Astrocyte of the hippocampus (primary cell): ENCODE data around the gene HTR1D.

Experiments used
- DNase-seq: peaks from one replicate; pipeline ENCODE4 v3.0.0; 2011; ENCODE audit warnings: low read depth, low spot score

Gene HTR1D

GRCh38 chr1:23184212-23184934, 32.9 kb downstream of the HTR1D start:
- DNase-seq = peak; percentile 73

- no peak for DNase-seq
These were observed 37.4 kb downstream of the HTR1D start for GRCh38 chr1:23179862-23180261.

GRCh38 chr1:23178950-23179349, 38.4 kb downstream of the HTR1D start:
- DNase-seq = no peak

GRCh38 chr1:23178414-23178813, 38.9 kb downstream of the HTR1D start:
- DNase-seq = no peak

- DNase-seq = peak; percentile 94
These were observed 39.6 kb downstream of the HTR1D start for GRCh38 chr1:23177438-23178380.

GRCh38 chr1:23177031-23177430, 40.3 kb downstream of the HTR1D start:
- DNase-seq = no peak

GRCh38 chr1:23174426-23175110, 42.7 kb downstream of the HTR1D start:
- no peak for DNase-seq

- DNase-seq = no peak
These were observed 46.0 kb downstream of the HTR1D start for GRCh38 chr1:23171181-23171755.

GRCh38 chr1:23169727-23170335, 47.5 kb downstream of the HTR1D start:
- DNase-seq = no peak

GRCh38 chr1:23169195-23169575, 48.1 kb downstream of the HTR1D start:
- DNase-seq = no peak

GRCh38 chr1:23168445-23169194, 48.7 kb downstream of the HTR1D start, which contains the start of gene LUZP1:
LUZP1 (minus strand) TSS chr1:23168856.
- DNase-seq = peak; percentile 94

- DNase-seq = no peak
These were observed 49.2 kb downstream of the HTR1D start for GRCh38 chr1:23168079-23168444.

- peak; percentile 89 for DNase-seq
These were observed 49.8 kb downstream of the HTR1D start for GRCh38 chr1:23167353-23168078.

- DNase-seq = no peak
These were observed 50.4 kb downstream of the HTR1D start for GRCh38 chr1:23166854-23167253.

GRCh38 chr1:23163395-23163794, 53.9 kb downstream of the HTR1D start:
- no peak for DNase-seq

GRCh38 chr1:23159963-23160877, 57.1 kb downstream of the HTR1D start:
- no peak for DNase-seq

- no peak for DNase-seq
These were observed 60.4 kb downstream of the HTR1D start for GRCh38 chr1:23156940-23157339.

- DNase-seq = no peak
These were observed 64.2 kb downstream of the HTR1D start for GRCh38 chr1:23152966-23153684.
